Muscle layer of colon (tissue), 2 donors: ENCODE data around the gene CASQ1.

Source experiments
- H3K27ac ChIP-seq: one replicate; pipeline ENCODE4 v1.7.0; 2013; ENCODE audit warnings: low read depth, mild to moderate bottlenecking, low read length, moderate library complexity
- H3K27me3 ChIP-seq, 2 donors: one replicate each; pipeline ENCODE4 v1.7.0; 2013; ENCODE audit warnings: low read length in 2 of 2, mild to moderate bottlenecking in 2 of 2; ENCODE audit not compliant: insufficient read depth in 2 of 2, control insufficient read depth in 1 of 2
- H3K36me3 ChIP-seq: one replicate; pipeline ENCODE4 v1.7.0; 2013; ENCODE audit warnings: mild to moderate bottlenecking, low read length; ENCODE audit not compliant: insufficient read depth
- H3K4me1 ChIP-seq: one replicate; pipeline ENCODE4 v1.7.0; 2013; ENCODE audit warnings: mild to moderate bottlenecking, low read length; ENCODE audit not compliant: insufficient read depth
- H3K4me3 ChIP-seq, 2 donors: one replicate each; pipeline ENCODE4 v1.7.0; 2013; ENCODE audit warnings: low read length in 2 of 2, low read depth in 1 of 2, mild to moderate bottlenecking in 1 of 2, moderate library complexity in 1 of 2
- H3K9ac ChIP-seq: one replicate; pipeline ENCODE4 v1.7.0; 2013; ENCODE audit warnings: low read length
- H3K9me3 ChIP-seq: one replicate; pipeline ENCODE4 v1.7.0; 2013; ENCODE audit warnings: mild to moderate bottlenecking, low read length
- donor health status: abdominal sarcoma.
- donor health status: Adenocarcinoma of cecum.

The CASQ1 gene

GRCh38 chr1:160217481-160218051 is 27.2 kb downstream of the CASQ1 start:
- peaks cover 36% of the 10 kb centered on the region for H3K4me1 ChIP-seq
- H3K27me3 ChIP-seq: no peaks in the 10 kb centered on the region
- no peaks in the 10 kb centered on the region for H3K9me3 ChIP-seq
- peak overlapping the region; percentile 66 for H3K27ac ChIP-seq
- H3K4me3 ChIP-seq: no peak overlapping the region
- peaks cover 88% of the 10 kb centered on the region for H3K36me3 ChIP-seq
- peak overlapping the region; percentile 6 for H3K9ac ChIP-seq

- Histone ChIP-seq H3K9ac (no peak overlapping the region), H3K36me3 (peaks cover 88% of the 10 kb centered on the region), H3K4me1 (peaks cover 36% of the 10 kb centered on the region), H3K4me3 (no peak overlapping the region), H3K27ac (peak overlapping the region; percentile 67), H3K27me3 (no peaks in the 10 kb centered on the region), H3K9me3 (no peaks in the 10 kb centered on the region)
Observed at GRCh38 chr1:160219062-160219929, 28.9 kb downstream of the CASQ1 start.

- no peak overlapping the region for H3K27ac ChIP-seq
- H3K27me3 ChIP-seq: no peaks in the 10 kb centered on the region
- H3K36me3 ChIP-seq: peaks cover 88% of the 10 kb centered on the region
- H3K4me1 ChIP-seq: peaks cover 36% of the 10 kb centered on the region
- no peak overlapping the region for H3K4me3 ChIP-seq
- H3K9ac ChIP-seq: no peak overlapping the region
- H3K9me3 ChIP-seq: no peaks in the 10 kb centered on the region
Observed at GRCh38 chr1:160220301-160220700, 29.9 kb downstream of the CASQ1 start.

GRCh38 chr1:160221089-160221488 is 30.7 kb downstream of the CASQ1 start:
- Histone ChIP-seq H3K9ac (no peak overlapping the region), H3K9me3 (no peaks in the 10 kb centered on the region), H3K27me3 (no peaks in the 10 kb centered on the region), H3K4me3 (no peak overlapping the region), H3K27ac (no peak overlapping the region), H3K36me3 (peaks cover 86% of the 10 kb centered on the region), H3K4me1 (peaks cover 36% of the 10 kb centered on the region)

- no peaks in the 10 kb centered on the region for H3K27me3 ChIP-seq
- no peak overlapping the region for H3K9ac ChIP-seq
- H3K9me3 ChIP-seq: no peaks in the 10 kb centered on the region
- no peak overlapping the region for H3K4me3 ChIP-seq
- H3K27ac ChIP-seq: no peak overlapping the region
- peaks cover 28% of the 10 kb centered on the region for H3K4me1 ChIP-seq
- peaks cover 90% of the 10 kb centered on the region for H3K36me3 ChIP-seq
Observed at GRCh38 chr1:160222546-160222945, 32.2 kb downstream of the CASQ1 start.

GRCh38 chr1:160224606-160225005 is 34.2 kb downstream of the CASQ1 start:
- H3K27me3 ChIP-seq: no peaks in the 10 kb centered on the region
- H3K27ac ChIP-seq: no peak overlapping the region
- H3K9me3 ChIP-seq: no peaks in the 10 kb centered on the region
- H3K36me3 ChIP-seq: peaks cover 92% of the 10 kb centered on the region
- no peak overlapping the region for H3K4me3 ChIP-seq
- no peak overlapping the region for H3K9ac ChIP-seq
- H3K4me1 ChIP-seq: peaks cover 7% of the 10 kb centered on the region

GRCh38 chr1:160225345-160225744 is 35.0 kb downstream of the CASQ1 start:
- no peak overlapping the region for H3K4me3 ChIP-seq
- H3K9ac ChIP-seq: no peak overlapping the region
- H3K9me3 ChIP-seq: no peaks in the 10 kb centered on the region
- no peaks in the 10 kb centered on the region for H3K4me1 ChIP-seq
- no peak overlapping the region for H3K27ac ChIP-seq
- no peaks in the 10 kb centered on the region for H3K27me3 ChIP-seq
- H3K36me3 ChIP-seq: peaks cover 89% of the 10 kb centered on the region

GRCh38 chr1:160226623-160227022 is 36.2 kb downstream of the CASQ1 start:
- Histone ChIP-seq H3K4me3 (no peak overlapping the region), H3K36me3 (peaks cover 88% of the 10 kb centered on the region), H3K4me1 (no peaks in the 10 kb centered on the region), H3K27ac (no peak overlapping the region), H3K9ac (no peak overlapping the region), H3K9me3 (no peaks in the 10 kb centered on the region), H3K27me3 (no peaks in the 10 kb centered on the region)

- no peak overlapping the region for H3K27ac ChIP-seq
- no peaks in the 10 kb centered on the region for H3K4me1 ChIP-seq
- H3K9me3 ChIP-seq: no peaks in the 10 kb centered on the region
- no peaks in the 10 kb centered on the region for H3K27me3 ChIP-seq
- H3K9ac ChIP-seq: no peak overlapping the region
- no peak overlapping the region for H3K4me3 ChIP-seq
- H3K36me3 ChIP-seq: peaks cover 84% of the 10 kb centered on the region
Observed at GRCh38 chr1:160227034-160227433, 36.7 kb downstream of the CASQ1 start.

GRCh38 chr1:160227561-160227960 is 37.2 kb downstream of the CASQ1 start:
- Histone ChIP-seq H3K9ac (no peak overlapping the region), H3K36me3 (peaks cover 79% of the 10 kb centered on the region)

GRCh38 chr1:160228431-160228830 is 38.1 kb downstream of the CASQ1 start:
- no peak overlapping the region for H3K4me3 ChIP-seq
- no peak overlapping the region for H3K27ac ChIP-seq
- no peaks in the 10 kb centered on the region for H3K9me3 ChIP-seq
- no peaks in the 10 kb centered on the region for H3K4me1 ChIP-seq
- H3K36me3 ChIP-seq: peaks cover 77% of the 10 kb centered on the region
- no peaks in the 10 kb centered on the region for H3K27me3 ChIP-seq
- no peak overlapping the region for H3K9ac ChIP-seq

More at GRCh38 chr1:160227561-160227960, 37.2 kb downstream of the CASQ1 start:
- no peak overlapping the region for H3K27ac ChIP-seq
- H3K9me3 ChIP-seq: no peaks in the 10 kb centered on the region
- no peaks in the 10 kb centered on the region for H3K4me1 ChIP-seq
- no peaks in the 10 kb centered on the region for H3K27me3 ChIP-seq
- H3K4me3 ChIP-seq: no peak overlapping the region
